ENCODE data around the gene ZFP1.

DNA sequence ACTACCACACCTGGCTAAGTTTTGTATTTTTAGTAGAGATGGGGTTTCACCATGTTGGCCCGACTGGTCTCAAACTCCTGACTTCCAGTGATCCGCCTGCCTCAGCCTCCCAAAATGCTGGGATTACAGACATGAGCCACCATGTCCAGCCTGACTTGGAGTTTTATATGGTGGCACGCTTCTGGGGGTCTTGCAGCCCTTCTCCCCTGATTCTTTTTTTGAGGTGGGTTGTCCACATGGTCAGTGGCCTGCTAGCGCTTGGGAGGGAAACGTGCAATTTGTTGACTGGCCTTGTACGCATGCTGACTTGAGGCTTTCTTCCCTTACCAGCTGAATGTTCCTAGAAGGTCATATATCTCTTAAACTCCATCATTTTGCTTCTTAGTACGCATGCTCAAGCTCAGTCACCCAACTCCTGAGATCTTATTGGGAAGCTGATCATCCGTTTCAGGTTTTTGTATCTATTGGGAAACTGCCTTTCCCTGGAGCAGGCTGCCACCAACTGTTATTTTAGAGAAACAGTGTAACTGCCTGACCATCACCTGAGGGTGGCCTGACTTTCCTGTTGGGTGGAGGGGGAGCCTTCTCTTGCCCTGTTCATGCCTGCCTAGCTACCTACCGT lies 18.1 kb upstream of the ZFP1 start:
- TF ChIP-seq ZBTB43 (CRISPR knock-in tag; IDR thresholded peaks at IDR 0.05) (no peak), ZNF317 (CRISPR knock-in tag; IDR thresholded peaks at IDR 0.05; ENCODE audit: borderline replicate concordance, low read depth) (no peak), ATF2 (CRISPR knock-in tag; IDR thresholded peaks at IDR 0.05; ENCODE audit: borderline replicate concordance, low read depth) (no peak)
- TF ChIP-seq, protein P1, sequence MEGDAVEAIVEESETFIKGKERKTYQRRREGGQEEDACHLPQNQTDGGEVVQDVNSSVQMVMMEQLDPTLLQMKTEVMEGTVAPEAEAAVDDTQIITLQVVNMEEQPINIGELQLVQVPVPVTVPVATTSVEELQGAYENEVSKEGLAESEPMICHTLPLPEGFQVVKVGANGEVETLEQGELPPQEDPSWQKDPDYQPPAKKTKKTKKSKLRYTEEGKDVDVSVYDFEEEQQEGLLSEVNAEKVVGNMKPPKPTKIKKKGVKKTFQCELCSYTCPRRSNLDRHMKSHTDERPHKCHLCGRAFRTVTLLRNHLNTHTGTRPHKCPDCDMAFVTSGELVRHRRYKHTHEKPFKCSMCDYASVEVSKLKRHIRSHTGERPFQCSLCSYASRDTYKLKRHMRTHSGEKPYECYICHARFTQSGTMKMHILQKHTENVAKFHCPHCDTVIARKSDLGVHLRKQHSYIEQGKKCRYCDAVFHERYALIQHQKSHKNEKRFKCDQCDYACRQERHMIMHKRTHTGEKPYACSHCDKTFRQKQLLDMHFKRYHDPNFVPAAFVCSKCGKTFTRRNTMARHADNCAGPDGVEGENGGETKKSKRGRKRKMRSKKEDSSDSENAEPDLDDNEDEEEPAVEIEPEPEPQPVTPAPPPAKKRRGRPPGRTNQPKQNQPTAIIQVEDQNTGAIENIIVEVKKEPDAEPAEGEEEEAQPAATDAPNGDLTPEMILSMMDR (IDR thresholded peaks at IDR 0.05) = no peak
